GM21786 (cell line): ENCODE results near the gene CDX2.
A peak's percentile ranks its signal among the peaks of the same experiment; 100 is the strongest.
"Not testable (repeated sequence)": the region's sequence is repeated elsewhere in the genome, so short reads cannot be mapped to it uniquely, and the experiment has no call there.

Experiments
- ATAC-seq: cut with Tn5 transposase; IDR thresholded peaks from one replicate; pipeline ENCODE4 v1.9.1; 2021; ENCODE audit not compliant: unreplicated experiment

The CDX2 gene, protein sequence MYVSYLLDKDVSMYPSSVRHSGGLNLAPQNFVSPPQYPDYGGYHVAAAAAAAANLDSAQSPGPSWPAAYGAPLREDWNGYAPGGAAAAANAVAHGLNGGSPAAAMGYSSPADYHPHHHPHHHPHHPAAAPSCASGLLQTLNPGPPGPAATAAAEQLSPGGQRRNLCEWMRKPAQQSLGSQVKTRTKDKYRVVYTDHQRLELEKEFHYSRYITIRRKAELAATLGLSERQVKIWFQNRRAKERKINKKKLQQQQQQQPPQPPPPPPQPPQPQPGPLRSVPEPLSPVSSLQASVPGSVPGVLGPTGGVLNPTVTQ

DNA sequence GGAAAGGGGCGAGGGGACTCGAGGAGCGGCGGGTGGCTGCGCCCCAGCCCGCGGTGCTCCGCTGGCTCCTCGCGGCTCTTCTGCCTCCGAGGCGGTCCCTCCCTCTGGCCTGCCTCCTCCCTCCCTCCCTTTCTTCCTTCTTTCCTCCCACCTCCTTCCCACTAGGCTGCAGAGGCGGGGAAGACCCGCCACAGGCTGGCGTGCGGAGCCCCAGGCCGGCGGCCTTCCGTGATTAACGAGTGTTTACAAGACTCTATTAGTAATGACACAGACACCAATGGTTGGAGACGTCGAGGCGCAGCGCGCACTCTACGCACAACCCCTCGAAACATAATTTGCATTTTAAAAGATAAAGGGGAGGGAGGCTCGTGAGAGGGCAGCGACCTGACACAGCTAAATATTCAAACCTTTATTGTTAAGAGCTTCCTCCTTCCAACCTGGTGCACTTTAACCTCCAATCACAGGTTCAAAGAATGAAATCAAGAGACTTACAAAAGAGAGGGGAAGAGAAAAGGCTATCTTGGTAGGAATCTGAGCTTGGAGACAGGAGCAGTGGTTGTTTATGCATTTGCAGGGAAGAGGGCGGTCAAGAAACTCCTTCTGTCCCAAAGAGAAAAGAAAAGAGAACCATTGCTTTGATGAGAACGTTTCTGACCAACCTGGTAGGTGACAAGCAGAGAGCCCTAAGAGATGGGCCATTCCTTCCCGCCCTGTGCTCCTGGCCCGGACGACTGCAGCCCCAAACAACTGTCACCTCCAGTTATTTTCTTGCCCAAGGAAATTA lies at the start of gene CDX2:
TSS of gene CDX2 (minus strand) at position 234 of the 784 bp plus-strand sequence. CDS start 309 bp downstream, outside the sequence.
- ATAC-seq: no peak

DNA sequence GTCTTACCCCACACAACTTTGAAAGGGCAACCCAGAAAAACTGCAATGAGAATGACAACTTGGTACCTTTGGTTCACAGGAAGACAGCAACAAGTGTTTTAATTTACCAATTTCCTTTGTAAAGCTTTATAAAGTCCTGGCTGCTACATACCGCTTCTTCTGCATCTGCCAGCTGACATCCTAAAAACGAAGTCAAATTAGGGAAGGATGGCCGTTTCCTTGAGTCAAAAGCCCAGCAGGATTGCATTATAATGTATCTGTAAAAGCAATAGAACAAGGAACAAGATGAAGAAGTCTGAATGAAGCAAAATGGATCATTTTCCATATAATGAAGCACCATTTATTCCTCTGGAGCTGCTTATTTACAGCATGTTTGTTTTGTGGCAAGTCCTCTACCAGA lies 45.2 kb upstream of the CDX2 start:
- ATAC-seq: no peak

DNA sequence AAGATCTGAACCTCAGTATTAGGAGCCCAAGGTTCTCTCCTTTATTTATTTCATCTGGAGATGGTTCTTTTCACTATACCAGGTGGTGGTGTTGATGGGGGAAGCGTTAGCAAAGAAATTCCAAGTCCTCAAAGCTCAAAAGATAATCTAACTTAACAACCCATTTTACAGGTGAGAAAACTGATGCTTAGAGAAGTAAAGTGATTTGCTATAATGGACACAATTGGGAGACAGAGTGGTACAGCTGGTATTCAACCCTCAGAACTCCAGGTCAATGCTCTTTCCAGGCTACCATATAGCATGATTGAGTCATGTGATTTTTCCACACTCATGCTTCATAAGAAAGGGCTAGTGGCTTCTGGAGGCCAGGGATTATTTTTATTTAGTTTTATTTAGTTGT lies 44.4 kb upstream of the CDX2 start:
- no peak for ATAC-seq

- ATAC-seq: peak; percentile 83
Measured at GRCh38 chr13:28012896-28013295, 43.8 kb upstream of the CDX2 start.

DNA sequence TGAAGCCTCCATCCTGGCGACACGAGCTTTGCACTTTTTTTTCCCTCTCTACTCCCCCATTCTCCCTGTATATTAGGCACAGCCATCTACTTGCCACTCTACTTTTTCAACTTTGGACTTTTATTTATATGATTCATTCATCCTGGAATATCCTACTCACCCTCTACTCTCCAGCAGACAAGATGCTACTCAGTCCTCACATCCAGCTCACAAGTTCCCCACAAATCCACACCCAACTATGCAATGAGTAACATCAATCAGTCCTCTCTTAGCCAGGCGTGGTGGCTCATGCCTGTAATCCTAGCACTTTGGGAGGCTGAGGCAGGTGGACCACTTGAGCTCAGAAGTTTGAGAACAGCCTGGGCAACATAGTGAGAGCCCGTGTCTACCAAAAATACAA lies 43.3 kb upstream of the CDX2 start:
- ATAC-seq: no peak

GRCh38 chr13:28010046-28010445 lies 40.9 kb upstream of the CDX2 start:
- ATAC-seq: no peak

DNA sequence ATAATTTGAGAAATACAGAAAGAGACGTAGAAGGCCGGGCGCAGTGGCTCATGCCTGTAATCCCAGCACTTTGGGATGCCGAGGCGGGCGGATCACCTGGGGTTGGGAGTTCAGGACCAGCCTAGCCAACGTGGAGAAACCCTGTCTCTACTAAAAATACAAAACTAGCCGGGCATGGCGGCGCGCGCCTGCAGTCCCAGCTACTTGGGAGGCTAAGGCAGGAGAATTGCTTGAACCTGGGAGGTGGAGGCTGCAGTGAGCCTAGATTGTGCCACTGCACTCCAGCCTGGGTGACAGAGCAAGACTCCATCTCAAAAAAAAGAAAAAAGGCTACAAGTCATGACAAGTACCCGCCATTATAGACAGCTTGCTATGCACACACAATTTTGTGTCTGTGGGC lies 35.9 kb upstream of the CDX2 start:
- ATAC-seq: not testable (repeated sequence)

DNA sequence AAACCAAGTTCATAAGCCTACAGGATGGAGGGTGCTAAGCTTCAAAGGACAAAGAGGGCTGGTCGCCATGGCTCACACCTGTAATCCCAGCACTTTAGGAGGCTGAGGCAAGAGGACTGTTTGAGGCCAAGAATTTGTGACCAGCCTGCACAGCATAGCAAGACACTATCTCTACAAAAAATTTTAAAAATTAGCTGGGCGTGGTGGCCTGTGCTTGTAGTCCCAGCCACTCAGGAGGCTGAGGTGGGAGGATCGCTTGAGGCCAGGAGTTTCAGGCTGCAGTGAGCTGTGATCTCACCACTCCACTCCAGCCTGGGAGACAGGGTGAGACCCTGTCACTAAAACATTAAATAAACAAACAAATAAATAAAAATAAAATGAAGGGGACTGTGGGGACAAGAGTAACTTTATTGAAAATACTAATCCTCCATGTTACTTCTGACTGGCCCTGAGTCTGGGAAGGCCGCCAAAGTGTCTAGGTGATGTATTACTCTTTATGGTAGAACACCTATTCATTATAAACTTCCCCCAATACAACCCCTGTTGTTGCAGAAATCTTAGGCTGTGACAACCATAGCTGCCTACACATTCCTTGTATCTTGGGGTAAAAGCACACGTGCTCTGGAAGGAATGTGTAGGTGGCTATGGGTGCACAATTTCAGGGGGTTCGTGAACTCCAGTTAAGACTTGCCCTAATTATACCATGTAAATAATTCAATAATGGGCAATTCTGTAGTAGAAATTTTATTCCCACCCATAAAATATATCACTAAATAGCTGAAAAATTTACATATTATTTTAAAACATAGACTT lies 34.0 kb upstream of the CDX2 start:
- no peak for ATAC-seq

DNA sequence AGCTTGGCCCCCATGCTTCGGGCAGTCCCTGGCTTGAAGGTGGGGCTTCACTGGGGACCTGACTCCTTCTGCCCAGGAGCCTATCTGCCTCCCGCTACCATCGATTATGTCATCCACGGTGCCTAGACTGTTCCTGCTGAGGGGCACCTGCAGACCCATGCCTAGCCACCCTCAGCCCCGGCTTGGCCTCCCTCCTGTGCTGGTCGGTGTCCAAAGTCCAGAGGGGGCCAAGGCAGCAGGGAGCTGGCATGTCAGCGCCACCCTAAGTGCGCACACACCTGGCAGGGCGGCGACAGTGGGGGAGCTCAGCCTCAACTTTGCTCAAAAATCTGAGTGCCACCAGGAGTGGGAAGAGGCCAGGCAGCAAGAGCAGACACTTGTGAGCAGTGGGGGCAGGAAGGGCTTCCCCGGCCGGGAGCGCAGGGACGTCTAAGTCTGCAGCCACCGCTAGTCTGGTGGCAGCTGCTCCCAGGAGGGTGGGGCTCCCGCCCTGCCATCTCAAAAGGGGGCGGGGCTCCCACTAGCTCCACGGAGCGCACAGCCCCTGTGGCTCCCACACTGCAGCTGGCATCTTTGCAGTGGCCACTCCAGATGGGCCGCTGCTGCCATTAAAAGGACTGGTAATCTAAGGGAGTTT lies 32.8 kb upstream of the CDX2 start:
- no peak for ATAC-seq

DNA sequence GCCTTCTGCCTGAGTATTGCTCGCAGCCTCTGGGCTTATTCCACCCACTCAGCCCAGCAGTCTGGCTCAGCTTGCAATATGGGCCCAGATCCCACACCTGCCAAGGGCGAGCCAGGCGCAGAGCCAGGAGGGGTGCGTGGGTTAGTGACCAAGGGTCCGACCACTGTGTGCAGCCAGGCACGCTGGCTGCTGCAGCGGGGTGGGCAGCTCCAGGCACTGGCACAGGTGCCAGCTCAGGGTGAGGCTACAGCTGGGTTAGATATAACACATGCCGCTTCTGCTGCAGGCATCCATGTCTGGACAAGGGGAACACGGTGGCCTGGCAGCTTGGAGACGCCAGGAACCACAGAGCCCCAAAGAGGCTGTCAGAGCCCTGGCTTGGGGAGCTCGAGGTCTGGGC lies 31.9 kb upstream of the CDX2 start:
- ATAC-seq: no peak

DNA sequence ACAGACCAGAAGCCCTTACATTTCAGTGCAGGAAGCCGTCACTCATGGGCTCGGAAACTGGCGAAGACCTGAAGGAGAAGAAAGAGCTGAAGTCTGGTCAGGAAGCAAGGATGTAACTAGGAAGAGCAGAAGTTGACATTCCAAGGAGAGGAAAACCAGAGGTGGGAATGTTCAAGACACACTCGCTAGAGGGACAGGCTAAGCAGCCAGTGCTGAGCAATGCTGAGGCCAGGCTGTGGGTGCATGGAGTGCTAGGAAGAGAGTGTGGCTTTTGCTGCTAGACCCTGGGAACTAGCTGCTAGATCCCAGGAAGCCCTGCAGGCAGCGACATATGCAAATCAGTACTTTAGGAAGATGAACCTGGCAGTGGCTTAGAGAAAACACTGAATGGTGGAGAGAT lies 31.5 kb upstream of the CDX2 start:
- ATAC-seq: no peak

GRCh38 chr13:27997904-27998522 lies 28.9 kb upstream of the CDX2 start:
- no peak for ATAC-seq

GRCh38 chr13:27991881-27992280 lies 22.8 kb upstream of the CDX2 start:
- no peak for ATAC-seq

DNA sequence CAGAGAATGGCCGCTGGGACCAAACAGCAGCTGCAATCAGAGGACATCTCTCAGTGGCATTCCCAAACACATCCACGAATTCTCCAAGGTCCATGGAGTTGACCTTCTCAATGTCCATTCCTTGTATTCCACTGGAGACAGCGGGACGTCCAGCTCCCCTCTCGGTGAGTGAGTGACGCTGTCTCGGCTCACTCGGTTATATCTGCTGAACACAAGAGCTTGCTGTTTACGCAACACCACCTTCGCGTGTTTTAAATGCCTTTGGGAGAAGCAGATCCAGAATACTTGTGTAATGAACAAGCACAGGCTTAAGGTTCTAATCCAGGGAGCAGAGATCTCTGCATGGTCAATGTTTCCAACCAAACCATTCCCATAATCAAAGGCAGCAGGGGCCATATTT lies 19.4 kb upstream of the CDX2 start, which contains the start of gene URAD:
TSS of gene URAD (minus strand) at position 174 of the 400 bp plus-strand sequence. CDS start at position 118, 56 bp downstream.
- no peak for ATAC-seq

DNA sequence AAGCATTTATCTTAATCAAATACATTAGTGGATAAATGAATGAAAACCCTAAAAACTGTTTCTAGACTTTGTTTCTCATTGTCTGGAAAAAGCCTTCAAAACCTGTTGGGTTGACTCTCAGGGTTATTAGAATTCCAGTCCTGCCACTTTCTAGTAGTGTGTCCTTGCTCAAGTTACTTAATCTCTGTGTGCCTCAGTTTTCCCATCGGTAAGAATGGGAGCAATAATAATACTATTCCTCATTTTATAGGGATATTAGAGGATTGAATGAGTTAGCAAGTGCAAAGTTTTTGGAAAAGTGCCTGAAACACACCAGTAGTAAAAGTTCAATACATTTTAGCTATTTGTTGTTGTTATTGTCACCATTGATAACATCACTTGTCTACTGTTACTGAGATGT lies 16.5 kb upstream of the CDX2 start:
- no peak for ATAC-seq

DNA sequence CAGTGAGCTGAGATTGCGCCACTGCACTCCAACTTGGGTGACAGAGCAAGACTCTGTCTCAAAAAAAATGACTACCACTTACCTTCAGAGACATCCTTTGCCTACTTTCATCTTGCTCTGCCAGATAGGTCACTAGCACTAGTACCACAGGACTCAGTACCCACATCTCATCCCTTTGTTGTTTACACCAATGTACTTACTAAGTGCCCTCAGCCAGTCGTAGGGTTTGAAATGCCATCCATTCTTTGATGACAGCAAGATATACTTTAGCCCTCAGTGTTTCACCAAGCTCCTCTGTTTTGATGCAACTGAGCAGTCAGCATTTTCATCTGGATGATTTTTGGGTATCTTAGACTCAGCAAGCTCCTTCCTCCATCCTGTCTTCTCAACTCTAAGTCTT lies 13.2 kb upstream of the CDX2 start:
- no peak for ATAC-seq

DNA sequence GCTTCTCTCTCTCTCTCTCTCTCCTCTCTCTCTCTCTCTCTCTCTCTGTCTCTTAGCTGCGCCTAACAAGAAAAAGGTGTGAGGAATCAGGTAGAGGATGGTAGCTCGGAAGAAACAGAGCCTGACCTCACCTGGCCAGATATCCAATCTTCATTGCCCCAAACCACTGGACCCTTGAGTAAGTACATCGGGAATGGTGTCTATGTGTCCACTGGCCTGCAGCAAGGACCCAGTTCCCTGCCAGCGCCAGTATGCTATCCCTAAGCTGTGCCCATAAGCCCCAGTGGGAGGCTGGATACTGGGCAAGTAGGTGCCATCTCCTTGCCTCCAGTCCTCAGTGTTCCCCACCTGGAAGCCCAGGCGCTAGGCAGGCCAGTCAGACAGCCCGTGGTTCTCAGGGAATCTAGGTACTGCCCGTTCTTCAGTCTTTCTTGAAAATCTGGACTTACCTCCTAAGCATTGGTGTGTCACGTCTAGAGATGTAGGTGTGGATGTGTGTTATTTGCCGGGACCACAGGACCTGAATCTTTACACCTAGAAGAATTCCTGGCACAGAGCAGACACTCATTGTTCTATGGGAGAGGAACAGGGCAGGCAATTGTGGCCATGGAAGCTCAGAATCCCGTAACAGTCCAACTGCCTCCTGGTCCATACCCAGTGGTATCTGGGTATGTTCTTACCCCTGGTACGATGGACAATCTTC lies 12.0 kb upstream of the CDX2 start:
- ATAC-seq: no peak

- no peak for ATAC-seq
Measured at GRCh38 chr13:27980280-27980998, 11.3 kb upstream of the CDX2 start.

- no peak for ATAC-seq
Measured at GRCh38 chr13:27979765-27980279, 10.7 kb upstream of the CDX2 start.
